ENCODE measurements around the gene GHR. TPM values are rescaled to one million over a fixed set of nuclear protein-coding genes. Genes with fewer than 3 reads are reported as not detected.

Gene GHR
- polyA plus RNA-seq, 1 experiment = 0.63 TPM

GRCh38 chr5:42390115-42390514, 33.1 kb upstream of the GHR start:
- POLR2A ChIA-PET = no interaction called here
- H3K9me3 ChIP-seq (ENCODE audit: control insufficient read depth, insufficient read depth, low read length) = no peaks in the 10 kb centered on the region; the same call in 1 of the 2 replicates
- CTCF ChIA-PET = interaction anchor here (0.7 kb wide), 1 partner anchor 33 kb away, joined by 3 read pairs; the partner anchor contains the start of gene GHR
- no peaks in the 10 kb centered on the region for H3K27me3 ChIP-seq (ENCODE audit: control insufficient read depth, insufficient read depth, low read length)
- DNase-seq (ENCODE audit: low read depth, low spot score) = no peak
- H3K27ac ChIP-seq (ENCODE audit: low read depth, low read length) = no peak overlapping the region
- no peak overlapping the region for H3K4me3 ChIP-seq (ENCODE audit: low read depth, low read length)
- no peak for TF ChIP-seq CTCF (IDR thresholded peaks at IDR 0.05; ENCODE audit: low read depth, low read length)

GRCh38 chr5:42392917-42393316, 30.3 kb upstream of the GHR start:
- Histone ChIP-seq H3K27ac (ENCODE audit: low read depth, low read length) (no peak overlapping the region), H3K27me3 (ENCODE audit: control insufficient read depth, insufficient read depth, low read length) (no peaks in the 10 kb centered on the region), H3K9me3 (ENCODE audit: control insufficient read depth, insufficient read depth, low read length) (no peaks in the 10 kb centered on the region; the same call in 1 of the 2 replicates), H3K4me3 (ENCODE audit: low read depth, low read length) (no peak overlapping the region)
- no peak for DNase-seq (ENCODE audit: low read depth, low spot score)
- POLR2A ChIA-PET = no interaction called here
- CTCF ChIA-PET = no interaction called here
- TF ChIP-seq CTCF (IDR thresholded peaks at IDR 0.05; ENCODE audit: low read depth, low read length) = no peak

- no peaks in the 10 kb centered on the region; the same call in 1 of the 2 replicates for H3K9me3 ChIP-seq (ENCODE audit: control insufficient read depth, insufficient read depth, low read length)
- TF ChIP-seq CTCF (IDR thresholded peaks at IDR 0.05; ENCODE audit: low read depth, low read length) = no peak
- no peak overlapping the region for H3K4me3 ChIP-seq (ENCODE audit: low read depth, low read length)
- ChIA-PET CTCF (no interaction called here), POLR2A (no interaction called here)
- no peak for DNase-seq (ENCODE audit: low read depth, low spot score)
- H3K27me3 ChIP-seq (ENCODE audit: control insufficient read depth, insufficient read depth, low read length) = no peaks in the 10 kb centered on the region
- H3K27ac ChIP-seq (ENCODE audit: low read depth, low read length) = no peak overlapping the region
Observed at GRCh38 chr5:42396111-42396510, 27.1 kb upstream of the GHR start.

GRCh38 chr5:42397267-42397666, 26.0 kb upstream of the GHR start:
- POLR2A ChIA-PET = no interaction called here
- CTCF ChIA-PET = no interaction called here
- no peak for DNase-seq (ENCODE audit: low read depth, low spot score)
- Histone ChIP-seq H3K9me3 (ENCODE audit: control insufficient read depth, insufficient read depth, low read length) (no peaks in the 10 kb centered on the region; the same call in 1 of the 2 replicates), H3K27ac (ENCODE audit: low read depth, low read length) (no peak overlapping the region), H3K27me3 (ENCODE audit: control insufficient read depth, insufficient read depth, low read length) (no peaks in the 10 kb centered on the region), H3K4me3 (ENCODE audit: low read depth, low read length) (no peak overlapping the region)
- TF ChIP-seq CTCF (IDR thresholded peaks at IDR 0.05; ENCODE audit: low read depth, low read length) = no peak

- ChIA-PET CTCF (interaction anchor here (1.0 kb wide), 1 partner anchor 23 kb away, joined by 4 read pairs; the partner anchor contains the start of gene GHR), POLR2A (no interaction called here)
- H3K4me3 ChIP-seq (ENCODE audit: low read depth, low read length) = no peak overlapping the region
- no peaks in the 10 kb centered on the region; the same call in 1 of the 2 replicates for H3K9me3 ChIP-seq (ENCODE audit: control insufficient read depth, insufficient read depth, low read length)
- TF ChIP-seq CTCF (IDR thresholded peaks at IDR 0.05; ENCODE audit: low read depth, low read length) = no peak
- H3K27ac ChIP-seq (ENCODE audit: low read depth, low read length) = no peak overlapping the region
- DNase-seq (ENCODE audit: low read depth, low spot score) = no peak
- no peaks in the 10 kb centered on the region for H3K27me3 ChIP-seq (ENCODE audit: control insufficient read depth, insufficient read depth, low read length)
Observed at GRCh38 chr5:42399702-42400101, 23.5 kb upstream of the GHR start.
